ENCODE results near the gene MRPL28.

DNA sequence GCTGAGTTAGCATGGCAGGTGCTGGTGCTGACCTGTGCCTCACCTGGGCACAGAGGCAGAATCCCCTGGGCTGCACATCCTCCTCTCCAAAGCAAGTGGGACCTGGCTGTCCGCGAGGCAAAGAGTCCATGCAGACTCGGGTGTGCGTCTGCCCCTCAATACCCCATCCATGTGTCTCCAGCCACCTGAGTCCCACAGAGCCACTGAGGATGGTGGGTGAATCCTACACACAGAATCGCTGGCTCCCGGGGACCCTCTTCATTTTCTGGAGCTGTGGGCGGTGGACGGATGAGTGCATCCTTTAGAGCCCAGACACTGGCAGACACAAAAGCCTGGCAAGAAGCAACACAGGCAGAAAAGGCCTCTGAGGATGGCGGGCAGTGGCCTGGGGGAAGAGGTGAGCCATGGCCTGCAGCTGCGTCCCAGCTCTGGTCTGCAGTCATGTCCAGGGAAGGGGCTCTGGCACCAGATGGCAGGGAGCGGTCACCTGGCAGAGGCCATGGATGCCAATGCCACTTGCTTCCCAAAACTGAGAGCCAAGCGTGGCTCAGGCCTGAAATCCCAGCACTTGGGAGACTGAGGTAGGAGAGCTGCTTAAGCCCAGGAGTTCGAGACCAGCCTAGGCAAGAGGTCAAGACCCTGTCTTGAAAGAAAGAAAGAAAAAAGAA lies 47.7 kb downstream of the MRPL28 start:
- TF ChIP-seq, protein P1, sequence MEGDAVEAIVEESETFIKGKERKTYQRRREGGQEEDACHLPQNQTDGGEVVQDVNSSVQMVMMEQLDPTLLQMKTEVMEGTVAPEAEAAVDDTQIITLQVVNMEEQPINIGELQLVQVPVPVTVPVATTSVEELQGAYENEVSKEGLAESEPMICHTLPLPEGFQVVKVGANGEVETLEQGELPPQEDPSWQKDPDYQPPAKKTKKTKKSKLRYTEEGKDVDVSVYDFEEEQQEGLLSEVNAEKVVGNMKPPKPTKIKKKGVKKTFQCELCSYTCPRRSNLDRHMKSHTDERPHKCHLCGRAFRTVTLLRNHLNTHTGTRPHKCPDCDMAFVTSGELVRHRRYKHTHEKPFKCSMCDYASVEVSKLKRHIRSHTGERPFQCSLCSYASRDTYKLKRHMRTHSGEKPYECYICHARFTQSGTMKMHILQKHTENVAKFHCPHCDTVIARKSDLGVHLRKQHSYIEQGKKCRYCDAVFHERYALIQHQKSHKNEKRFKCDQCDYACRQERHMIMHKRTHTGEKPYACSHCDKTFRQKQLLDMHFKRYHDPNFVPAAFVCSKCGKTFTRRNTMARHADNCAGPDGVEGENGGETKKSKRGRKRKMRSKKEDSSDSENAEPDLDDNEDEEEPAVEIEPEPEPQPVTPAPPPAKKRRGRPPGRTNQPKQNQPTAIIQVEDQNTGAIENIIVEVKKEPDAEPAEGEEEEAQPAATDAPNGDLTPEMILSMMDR (IDR thresholded peaks at IDR 0.05) = no peak
- no peak for TF ChIP-seq EP300 (IDR thresholded peaks at IDR 0.05)

Measured in tibial nerve (tissue), 4 donors.